H1 (cell line): Measurements from ENCODE around the gene MICU2. TPM values are rescaled to one million over a fixed set of nuclear protein-coding genes. Genes with fewer than 3 reads are reported as not detected.

ENCODE experiments used
- CTCF ChIA-PET: fragments of 300-600 bp; sonication (Branson Sonifier 250); formaldehyde crosslinking; loops from one replicate; lab custom pipeline; 2021; ENCODE audit not compliant: partially characterized antibody; lab: Charles Lee
- POLR2A ChIA-PET: fragments of 300-600 bp; sonication (Branson Sonifier 250); formaldehyde crosslinking; loops from one replicate; lab custom pipeline; 2021; ENCODE audit warnings: inconsistent platforms; ENCODE audit not compliant: partially characterized antibody; lab: Charles Lee
- DNase-seq, 2 experiments: peaks; one replicate each; pipeline versions ENCODE4 v3.0.0 to v3.0.0-alpha.2; 2010 to 2022; ENCODE audit warnings: low spot score in 2 of 2, low read depth in 1 of 2, mixed read lengths in 1 of 2
- FAIRE-seq: peaks from 2 replicates; lab custom pipeline; 2011; peaks lifted over from hg19 to GRCh38; lab: Jason Lieb, UNC
- H2AFZ ChIP-seq: 2 replicates; pipeline ENCODE4 v1.8.1; 2012; ENCODE audit warnings: low read length, inconsistent platforms
- H2AK5ac ChIP-seq: 2 replicates; pipeline ENCODE4 v1.6.1; 2013; ENCODE audit warnings: low read depth, low read length
- H2BK120ac ChIP-seq: replicated peaks from 2 replicates; pipeline ENCODE3; 2013; ENCODE audit warnings: low read depth, low read length, inconsistent platforms
- H2BK12ac ChIP-seq: 2 replicates; pipeline ENCODE4 v1.6.1; 2013; ENCODE audit warnings: low read depth, low read length
- H2BK15ac ChIP-seq: 2 replicates; pipeline ENCODE4 v1.6.1; 2013; ENCODE audit warnings: low read length
- H2BK20ac ChIP-seq: 2 replicates; pipeline ENCODE4 v1.6.1; 2013; ENCODE audit warnings: low read length
- H2BK5ac ChIP-seq: 2 replicates; pipeline ENCODE4 v1.6.1; 2013; ENCODE audit warnings: low read depth, low read length
- H3K14ac ChIP-seq: 2 replicates; pipeline ENCODE4 v1.6.1; 2013; ENCODE audit warnings: inconsistent platforms; ENCODE audit not compliant: insufficient read length
- H3K18ac ChIP-seq: 2 replicates; pipeline ENCODE4 v1.6.1; 2013; ENCODE audit warnings: low read length; ENCODE audit errors: extremely low read depth
- H3K23ac ChIP-seq: 2 replicates; pipeline ENCODE4 v1.6.1; 2013; ENCODE audit warnings: inconsistent platforms; ENCODE audit not compliant: insufficient read length
- H3K23me2 ChIP-seq: 2 replicates; pipeline ENCODE4 v1.6.1; 2013; ENCODE audit warnings: low read depth, low read length
- H3K27ac ChIP-seq: 2 replicates; pipeline ENCODE4 v1.6.1; 2011; ENCODE audit warnings: low read depth, low read length, inconsistent platforms
- H3K27me3 ChIP-seq, 4 experiments: replicated peaks in 1 of 4; 1 replicate in 1 of 4; 2 replicates in 3 of 4; pipeline versions ENCODE4 v1.6.1 to v1.8.1; 2011 to 2013; ENCODE audit warnings: low read length in 3 of 4, mild to moderate bottlenecking in 3 of 4, inconsistent platforms in 2 of 4, mixed read lengths in 2 of 4, moderate library complexity in 1 of 4; ENCODE audit not compliant: control insufficient read depth in 3 of 4, insufficient read depth in 3 of 4; ENCODE audit errors: extremely low read depth in 1 of 4
- H3K36me3 ChIP-seq, 4 experiments: 2 replicates each; pipeline versions ENCODE4 v1.6.1 to v1.8.1; 2011 to 2013; ENCODE audit warnings: mild to moderate bottlenecking in 4 of 4, low read length in 3 of 4, moderate library complexity in 2 of 4, control low read depth in 1 of 4, inconsistent platforms in 1 of 4; ENCODE audit not compliant: insufficient read depth in 4 of 4, control insufficient read depth in 2 of 4
- H3K4ac ChIP-seq: replicated peaks from 2 replicates; pipeline ENCODE3; 2013; ENCODE audit warnings: low read length, low read depth, mixed read lengths, inconsistent platforms; ENCODE audit not compliant: insufficient read length
- H3K4me1 ChIP-seq, 4 experiments: replicated peaks in 1 of 4; 1 replicate in 1 of 4; 2 replicates in 3 of 4; pipeline versions ENCODE4 v1.6.1 to v1.8.1; 2011 to 2013; ENCODE audit warnings: low read length in 3 of 4, inconsistent platforms in 2 of 4, mixed read lengths in 1 of 4; ENCODE audit not compliant: insufficient read depth in 4 of 4, control insufficient read depth in 3 of 4
- H3K4me2 ChIP-seq, 2 experiments: 2 replicates each; pipeline versions ENCODE4 v1.6.1 to v1.8.1; 2011 to 2013; ENCODE audit warnings: low read depth in 2 of 2, low read length in 2 of 2, control low read depth in 1 of 2, inconsistent platforms in 1 of 2, mild to moderate bottlenecking in 1 of 2; ENCODE audit not compliant: insufficient read depth in 1 of 2
- H3K4me3 ChIP-seq, 4 experiments: fragments of 200-600, 300-600 bp in 1 of 4; sonication (generic), shearing (Covaris generic), sonication (Bioruptor Twin) in 1 of 4; 2 replicates each; pipeline versions ENCODE4 v1.5.1 to v1.8.1; 2011 to 2016; ENCODE audit warnings: low read length in 4 of 4, low read depth in 3 of 4, control low read depth in 2 of 4, inconsistent platforms in 2 of 4, mild to moderate bottlenecking in 2 of 4, mixed read lengths in 1 of 4, moderate library complexity in 1 of 4; ENCODE audit not compliant: insufficient read depth in 2 of 4; ENCODE audit errors: extremely low read depth in 1 of 4
- H3K56ac ChIP-seq: replicated peaks from 2 replicates; pipeline ENCODE3; 2013; ENCODE audit warnings: low read depth, mild to moderate bottlenecking, mixed read lengths, low read length, inconsistent platforms; ENCODE audit not compliant: insufficient read length
- H3K79me1 ChIP-seq: 2 replicates; pipeline ENCODE4 v1.6.1; 2013; ENCODE audit warnings: low read depth, low read length, control low read depth
- H3K79me2 ChIP-seq, 2 experiments: 2 replicates each; pipeline versions ENCODE4 v1.6.1 to v1.8.1; 2012 to 2013; ENCODE audit warnings: low read length in 2 of 2, mild to moderate bottlenecking in 2 of 2, inconsistent platforms in 1 of 2; ENCODE audit not compliant: insufficient read depth in 2 of 2, control insufficient read depth in 1 of 2
- H3K9ac ChIP-seq, 4 experiments: replicated peaks in 1 of 4; 1 replicate in 1 of 4; 2 replicates in 3 of 4; pipeline versions ENCODE4 v1.6.1 to v1.8.1; 2011 to 2013; ENCODE audit warnings: low read depth in 3 of 4, low read length in 3 of 4, control low read depth in 2 of 4, mild to moderate bottlenecking in 2 of 4, moderate library complexity in 2 of 4, inconsistent platforms in 1 of 4; ENCODE audit errors: extremely low read depth in 1 of 4
- H3K9me3 ChIP-seq, 2 experiments: 2 replicates each; pipeline versions ENCODE4 v1.6.1 to v1.8.1; 2012 to 2013; ENCODE audit warnings: mild to moderate bottlenecking in 2 of 2, moderate library complexity in 2 of 2, control low read depth in 1 of 2, inconsistent platforms in 1 of 2, low read depth in 1 of 2, low read length in 1 of 2, mixed read lengths in 1 of 2; ENCODE audit not compliant: insufficient read depth in 2 of 2
- H4K20me1 ChIP-seq, 2 experiments: replicated peaks in 1 of 2; 2 replicates each; pipeline versions ENCODE3 to v1.8.1; 2011 to 2013; ENCODE audit warnings: inconsistent platforms in 2 of 2, low read length in 2 of 2, mild to moderate bottlenecking in 1 of 2; ENCODE audit not compliant: insufficient read depth in 2 of 2, control insufficient read depth in 1 of 2
- H4K5ac ChIP-seq: 2 replicates; pipeline ENCODE4 v1.6.1; 2013; ENCODE audit warnings: low read length, low read depth, mixed read lengths, inconsistent platforms; ENCODE audit not compliant: insufficient read length
- H4K8ac ChIP-seq: 2 replicates; pipeline ENCODE4 v1.8.0; 2013; ENCODE audit warnings: mild to moderate bottlenecking, moderate library complexity, low read length, inconsistent platforms; ENCODE audit not compliant: insufficient read depth; ENCODE audit errors: extremely low read depth
- H4K91ac ChIP-seq: replicated peaks from 2 replicates; pipeline ENCODE3; 2013; ENCODE audit warnings: low read length, mixed read lengths, inconsistent platforms; ENCODE audit not compliant: insufficient read length
- CHD1 ChIP-seq: IDR thresholded peaks from 2 replicates; pipeline ENCODE4 v1.6.1; 2012; ENCODE audit warnings: low read depth, low read length, improper control_type of control experiment
- CTCF ChIP-seq, 3 experiments: IDR thresholded peaks; 1 replicate in 2 of 3; 2 replicates in 1 of 3; pipeline versions ENCODE4 v1.5.1 to v1.6.1; 2011; ENCODE audit warnings: low read length in 3 of 3, mild to moderate bottlenecking in 3 of 3, inconsistent platforms in 2 of 3, low read depth in 1 of 3, moderate library complexity in 1 of 3; ENCODE audit not compliant: insufficient read depth in 1 of 3; ENCODE audit errors: control extremely low read depth in 1 of 3
- JUND ChIP-seq: IDR thresholded peaks from 2 replicates; pipeline ENCODE4 v1.6.1; 2011; ENCODE audit warnings: mild to moderate bottlenecking, improper control_type of control experiment, low read length
- MAX ChIP-seq: IDR thresholded peaks from 2 replicates; pipeline ENCODE4 v1.6.1; 2012; ENCODE audit warnings: inconsistent platforms
- NANOG ChIP-seq: IDR thresholded peaks from 2 replicates; pipeline ENCODE4 v1.6.1; 2011; ENCODE audit warnings: low read length, low read depth, mild to moderate bottlenecking, inconsistent platforms; ENCODE audit not compliant: insufficient read depth, poor library complexity, severe bottlenecking
- POU5F1 ChIP-seq: IDR thresholded peaks from 2 replicates; pipeline ENCODE4 v1.6.1; 2011; ENCODE audit warnings: low read depth, mild to moderate bottlenecking, low read length, moderate library complexity
- SP4 ChIP-seq: IDR thresholded peaks from 2 replicates; pipeline ENCODE4 v1.6.1; 2012; ENCODE audit warnings: low read length, inconsistent platforms
- SRF ChIP-seq: IDR thresholded peaks from 2 replicates; pipeline ENCODE4 v1.6.1; 2011; ENCODE audit warnings: mild to moderate bottlenecking, low read depth, low read length, moderate library complexity
- TAF1 ChIP-seq: IDR thresholded peaks from 2 replicates; pipeline ENCODE4 v1.6.1; 2011; ENCODE audit warnings: mild to moderate bottlenecking, low read depth, low read length
- TAF7 ChIP-seq: optimal IDR thresholded peaks from 2 replicates; pipeline ENCODE3; 2011; ENCODE audit warnings: low read depth, mild to moderate bottlenecking, inconsistent platforms, low read length, moderate library complexity, borderline replicate concordance
- WGBS, 2 experiments: shearing (Covaris generic) in 1 of 2; methylation state at CpG; one replicate each; pipeline versions ENCODE4 v1.1.6 to v1.1.7; 2013 to 2015; ENCODE audit warnings: low lambda C conversion rate in 2 of 2, mixed read lengths in 2 of 2, inconsistent platforms in 1 of 2, low coverage in 1 of 2, missing lambda C conversion rate in 1 of 2; ENCODE audit not compliant: insufficient replicate concordance in 2 of 2, insufficient coverage in 1 of 2, insufficient read length in 1 of 2; ENCODE audit errors: extremely low coverage in 1 of 2, missing lambda C conversion rate in 1 of 2; 5-methylcytosine and 5-hydroxymethylcytosine counted together
- polyA plus RNA-seq, 7 experiments: library from polyadenylated mRNA; depleted of rRNA in 3 of 7; stranded (reverse) in 5 of 7; unstranded in 2 of 7; fragments of >200 nt in 5 of 7; fragments of 200-250 nt in 2 of 7; gene quantifications; 1 replicate in 5 of 7; 2 replicates in 1 of 7; 4 replicates in 1 of 7; pipeline versions ENCODE4 v1.2.1 to v1.2.3, GENCODE V29; 2011 to 2013; ENCODE audit warnings: missing spikeins in 2 of 7, mixed read lengths in 2 of 7
- total RNA-seq: library from RNA; stranded (reverse); fragmentation: NEBNext Ultra II Directional; extraction: Animal tissue kit (Norgen Biotek cat#: 25700); gene quantifications from 2 replicates; pipeline ENCODE4 v1.2.1, GENCODE V29; 2021

Gene MICU2
- total and polyA plus RNA-seq, 2 of the 8 experiments (the other 6 are each of a cell fraction or from before 2014, with no cell fraction given) = 34.6 to 36.5 TPM

GRCh38 chr13:21548577-21548976 is 55.4 kb downstream of the MICU2 start:
- H3K36me3 ChIP-seq = no peaks in the 10 kb centered on the region; a peak in 1 of 8 replicates
- H2BK15ac ChIP-seq = no peak overlapping the region
- H3K4me2 ChIP-seq = no peak overlapping the region
- H3K9me3 ChIP-seq = no peaks in the 10 kb centered on the region
- no peaks in the 10 kb centered on the region for H3K4me1 ChIP-seq
- H3K79me1 ChIP-seq = no peaks in the 10 kb centered on the region
- DNase-seq = no peak
- H4K5ac ChIP-seq = no peak overlapping the region
- no peak overlapping the region for H2BK120ac ChIP-seq
- no peak overlapping the region for H4K91ac ChIP-seq
- POLR2A ChIA-PET = no interaction called here
- no peak overlapping the region for H3K18ac ChIP-seq
- no peaks in the 10 kb centered on the region for H3K23me2 ChIP-seq
- no peak overlapping the region for H4K8ac ChIP-seq
- H2BK5ac ChIP-seq = no peak overlapping the region
- H3K9ac ChIP-seq = no peak overlapping the region
- H3K27me3 ChIP-seq = no peaks in the 10 kb centered on the region
- H2BK12ac ChIP-seq = no peak overlapping the region
- WGBS, 2 experiments = 93% methylated on average over 4 of the region's 5 CpGs; no CpG with 5 or more reads in 1 of the 2 experiments
- TF ChIP-seq CHD1 (no peak), CTCF (IDR thresholded peaks at IDR 0.05; ENCODE audit: control extremely low read depth in 1 of 3, insufficient read depth in 1 of 3, low read depth in 1 of 3, low read length in 3 of 3) (no peak), TAF1 (no peak), JUND (no peak), TAF7 (no peak), MAX (no peak), SP4 (no peak), POU5F1 (no peak), NANOG (no peak), SRF (no peak)
- H3K14ac ChIP-seq = no peak overlapping the region
- H3K56ac ChIP-seq = no peak overlapping the region
- no peak overlapping the region for H3K4ac ChIP-seq
- H3K23ac ChIP-seq = no peak overlapping the region
- H3K27ac ChIP-seq = no peak overlapping the region
- H2AK5ac ChIP-seq = no peak overlapping the region
- no peak for FAIRE-seq
- no peak overlapping the region for H2AFZ ChIP-seq
- peaks cover 0 to 4% of the 10 kb centered on the region in 2 experiments; a peak in 1 of 4 replicates for H3K79me2 ChIP-seq
- H2BK20ac ChIP-seq = no peak overlapping the region
- peaks cover 0 to 4% of the 10 kb centered on the region in 2 experiments for H4K20me1 ChIP-seq
- no peak overlapping the region for H3K4me3 ChIP-seq
- CTCF ChIA-PET = interaction anchor here (2.1 kb wide), 1 partner anchor 10 kb away, joined by 7 read pairs; no protein-coding TSS in a partner anchor
